Measurements from ENCODE around the gene TFDP2.

- TF ChIP-seq, protein P1, sequence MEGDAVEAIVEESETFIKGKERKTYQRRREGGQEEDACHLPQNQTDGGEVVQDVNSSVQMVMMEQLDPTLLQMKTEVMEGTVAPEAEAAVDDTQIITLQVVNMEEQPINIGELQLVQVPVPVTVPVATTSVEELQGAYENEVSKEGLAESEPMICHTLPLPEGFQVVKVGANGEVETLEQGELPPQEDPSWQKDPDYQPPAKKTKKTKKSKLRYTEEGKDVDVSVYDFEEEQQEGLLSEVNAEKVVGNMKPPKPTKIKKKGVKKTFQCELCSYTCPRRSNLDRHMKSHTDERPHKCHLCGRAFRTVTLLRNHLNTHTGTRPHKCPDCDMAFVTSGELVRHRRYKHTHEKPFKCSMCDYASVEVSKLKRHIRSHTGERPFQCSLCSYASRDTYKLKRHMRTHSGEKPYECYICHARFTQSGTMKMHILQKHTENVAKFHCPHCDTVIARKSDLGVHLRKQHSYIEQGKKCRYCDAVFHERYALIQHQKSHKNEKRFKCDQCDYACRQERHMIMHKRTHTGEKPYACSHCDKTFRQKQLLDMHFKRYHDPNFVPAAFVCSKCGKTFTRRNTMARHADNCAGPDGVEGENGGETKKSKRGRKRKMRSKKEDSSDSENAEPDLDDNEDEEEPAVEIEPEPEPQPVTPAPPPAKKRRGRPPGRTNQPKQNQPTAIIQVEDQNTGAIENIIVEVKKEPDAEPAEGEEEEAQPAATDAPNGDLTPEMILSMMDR (IDR thresholded peaks at IDR 0.05; ENCODE audit: low read depth, low read length, poor library complexity, severe bottlenecking) = no peak
- no peak for TF ChIP-seq EZH2phosphoT487 (IDR thresholded peaks at IDR 0.05; ENCODE audit: borderline replicate concordance, low read length)
Measured at GRCh38 chr3:141933421-141934300, 215.7 kb downstream of the TFDP2 start.

Measured in DOHH2 (cell line).